GM18909 (cell line): ENCODE measurements around the gene SNN.

Source experiments
- ATAC-seq: cut with Tn5 transposase; IDR thresholded peaks from one replicate; pipeline ENCODE4 v1.9.1; 2021; ENCODE audit warnings: mild to moderate bottlenecking; ENCODE audit not compliant: unreplicated experiment, poor library complexity

Gene SNN

GRCh38 chr16:11634312-11634711, 33.9 kb upstream of the SNN start:
- ATAC-seq = no peak

DNA sequence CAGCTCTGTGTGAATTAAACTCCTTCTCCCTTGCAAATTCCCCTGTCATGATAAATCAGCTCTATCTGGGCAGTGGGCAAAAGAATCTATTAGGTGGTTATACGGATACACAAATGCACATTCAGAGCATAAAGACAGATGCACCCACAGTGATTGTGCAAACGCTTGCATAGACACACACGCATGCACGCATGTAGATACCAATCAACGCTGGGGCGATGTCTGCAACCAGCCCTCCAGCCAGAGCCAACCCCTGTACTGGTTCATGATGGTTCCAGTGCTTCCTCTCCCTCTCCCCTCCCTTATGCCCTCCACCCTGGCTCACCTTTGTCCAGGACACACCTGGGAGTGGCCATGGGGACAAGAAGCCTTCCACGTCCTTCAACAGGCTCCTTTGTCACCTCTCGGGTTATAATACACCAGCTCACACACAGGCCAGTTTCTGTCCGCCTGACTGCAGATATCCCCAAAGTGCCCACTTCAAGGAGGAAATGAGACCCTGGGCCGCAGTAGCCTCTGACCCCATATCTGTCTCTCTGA, 33.1 kb upstream of the SNN start:
- no peak for ATAC-seq

- ATAC-seq = no peak
Observed at GRCh38 chr16:11635679-11636171, 32.5 kb upstream of the SNN start.

DNA sequence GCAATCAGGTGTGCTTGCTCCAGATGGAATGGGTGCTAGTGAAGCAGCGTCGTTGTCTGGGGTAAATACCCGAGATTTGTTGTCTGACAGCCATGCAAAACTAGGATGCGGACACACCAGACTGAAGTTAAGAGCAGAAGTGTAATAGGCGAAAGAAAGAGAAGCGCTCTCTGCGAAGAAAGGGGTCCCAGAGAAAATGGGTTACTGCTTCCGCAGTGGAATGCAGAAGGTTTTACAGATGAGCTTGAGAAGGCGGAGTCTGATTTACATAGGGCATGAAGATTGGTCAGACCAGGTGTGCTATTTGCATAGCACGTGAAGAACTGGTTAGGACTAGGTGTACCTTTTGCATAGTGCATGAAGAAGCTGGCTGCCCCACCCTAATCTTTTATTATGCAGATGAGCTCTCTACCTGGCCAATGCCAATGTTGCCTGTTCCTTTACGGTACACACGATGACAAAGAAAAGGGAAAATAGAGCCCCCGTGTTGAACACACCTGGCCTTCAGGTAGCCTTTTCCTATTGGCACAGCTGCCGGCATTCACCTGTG, 32.0 kb upstream of the SNN start:
- ATAC-seq = no peak

DNA sequence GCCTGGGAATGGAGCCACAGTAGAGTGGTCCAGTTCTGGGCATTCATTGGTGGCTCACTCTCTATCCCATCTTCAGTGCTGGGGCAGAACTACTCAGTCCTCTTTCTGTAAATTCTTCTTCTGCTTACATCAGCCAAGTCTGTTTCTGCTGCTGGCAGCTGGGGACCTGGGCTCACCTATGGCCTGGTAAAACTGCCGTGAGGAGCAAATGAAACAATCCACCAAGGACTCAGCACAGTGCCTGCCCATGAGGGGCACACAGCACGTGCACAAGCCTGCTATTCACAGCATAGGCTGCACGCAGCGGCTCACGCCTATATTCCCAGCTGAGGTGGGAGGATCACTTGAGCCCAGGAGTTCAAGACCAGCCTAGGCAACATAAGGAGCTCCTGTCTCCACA, 30.9 kb upstream of the SNN start:
- no peak for ATAC-seq

- ATAC-seq = no peak
Observed at GRCh38 chr16:11638140-11638539, 30.1 kb upstream of the SNN start.

DNA sequence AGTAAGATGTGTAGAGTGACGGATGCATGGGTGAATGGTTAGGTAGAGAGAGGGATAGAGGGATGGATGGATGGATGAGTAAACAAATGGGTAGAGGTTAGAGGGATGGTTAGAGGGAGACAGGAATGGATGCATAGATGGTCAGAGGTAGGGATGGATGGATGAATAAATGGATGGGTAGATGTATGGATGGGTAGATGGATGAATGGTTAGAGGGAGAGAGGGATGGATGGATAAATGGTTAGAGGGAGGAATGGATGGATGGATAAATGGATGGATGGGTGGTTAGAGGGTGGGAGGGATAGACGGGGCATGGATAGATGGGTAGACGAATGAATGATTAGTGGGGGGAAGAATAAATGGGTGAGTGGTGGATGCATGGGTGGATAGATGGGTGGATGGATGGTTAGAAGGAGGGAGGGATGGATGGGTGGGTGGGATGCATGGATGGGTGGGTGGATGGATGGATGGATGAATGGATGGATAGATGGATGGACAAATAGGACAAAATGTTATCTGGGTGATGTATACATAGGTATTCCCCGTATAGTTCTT, 29.2 kb upstream of the SNN start:
- ATAC-seq = no peak

GRCh38 chr16:11639925-11640899, 28.0 kb upstream of the SNN start:
- no peak for ATAC-seq

DNA sequence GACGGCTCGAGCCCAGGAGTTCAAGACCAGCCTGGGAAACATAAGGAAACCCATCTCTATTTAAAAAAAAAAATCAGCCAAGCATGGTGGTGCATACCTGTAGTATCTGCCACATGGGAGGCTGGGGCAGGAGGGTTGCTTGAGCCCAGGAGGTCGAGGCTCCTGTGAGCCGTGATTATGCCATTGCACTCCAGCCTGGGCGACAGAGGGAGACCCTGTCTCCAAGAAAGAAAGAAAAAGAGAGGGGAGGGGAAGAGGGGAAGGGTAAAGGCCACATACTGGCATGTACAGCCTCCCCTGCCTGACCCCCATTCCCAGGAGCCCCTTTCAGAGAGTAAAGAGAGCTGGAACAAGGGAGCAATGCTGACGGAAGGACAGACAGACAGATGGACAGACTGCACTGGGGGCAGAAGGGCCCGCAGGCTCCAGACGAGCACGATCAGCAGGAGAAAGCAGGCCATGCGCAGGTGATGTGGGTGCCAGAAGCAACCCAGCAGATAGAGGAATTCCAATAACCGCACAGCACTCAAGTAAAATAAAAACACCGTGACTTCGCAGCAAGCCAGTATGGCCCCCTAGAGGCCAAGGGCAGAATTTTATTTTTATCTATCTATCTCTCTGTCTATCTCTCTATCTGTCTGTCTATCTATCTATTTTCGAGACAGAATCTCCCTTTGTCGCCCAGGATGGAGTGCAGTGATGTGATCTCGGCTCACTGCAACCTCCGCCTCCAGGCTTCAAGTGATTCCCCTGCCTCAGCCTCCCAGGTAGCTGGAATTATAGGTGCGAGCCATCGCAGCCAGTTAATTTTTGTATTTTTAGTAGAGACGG, 27.1 kb upstream of the SNN start:
- ATAC-seq = no peak

DNA sequence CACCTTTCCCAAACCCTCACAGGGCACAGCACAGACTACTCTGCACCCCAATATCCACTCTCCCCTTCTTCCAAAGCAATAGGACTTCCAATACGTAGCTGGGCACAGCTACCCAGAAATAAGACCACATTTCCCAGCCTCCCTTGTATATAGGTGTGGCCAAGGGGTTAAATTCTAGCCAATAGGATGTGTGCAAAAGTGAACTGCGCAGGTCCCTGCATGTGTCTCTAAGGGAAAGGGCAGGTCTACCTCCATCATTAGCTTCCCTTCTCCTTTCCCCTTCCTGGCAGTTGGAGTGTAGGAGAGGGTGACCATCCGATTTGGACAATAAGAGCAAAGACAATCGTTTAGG, 25.5 kb upstream of the SNN start:
- no peak for ATAC-seq

DNA sequence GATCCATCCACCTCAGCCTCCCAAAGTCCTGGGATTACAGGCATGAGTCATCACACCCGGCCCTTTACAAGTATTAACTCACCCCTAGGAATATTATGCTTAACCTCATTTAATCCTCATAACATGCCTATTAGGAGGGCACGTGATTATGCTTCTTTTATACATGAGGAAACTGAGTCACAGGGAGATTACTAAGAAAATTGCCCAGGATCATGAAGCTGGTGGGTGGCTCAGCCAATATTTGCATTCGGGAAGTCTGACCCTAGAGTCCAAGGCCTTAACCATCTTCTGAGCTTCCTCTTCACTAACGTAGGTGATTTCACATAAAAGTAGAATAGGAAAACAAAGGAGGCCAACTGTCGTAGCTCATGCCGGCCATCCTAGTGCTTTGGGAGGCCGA, 19.0 kb upstream of the SNN start:
- ATAC-seq = no peak

- ATAC-seq = no peak
Observed at GRCh38 chr16:11650641-11651591, 17.3 kb upstream of the SNN start.

GRCh38 chr16:11651796-11652195, 16.5 kb upstream of the SNN start:
- ATAC-seq = no peak

- no peak for ATAC-seq
Observed at GRCh38 chr16:11655655-11656054, 12.6 kb upstream of the SNN start.

DNA sequence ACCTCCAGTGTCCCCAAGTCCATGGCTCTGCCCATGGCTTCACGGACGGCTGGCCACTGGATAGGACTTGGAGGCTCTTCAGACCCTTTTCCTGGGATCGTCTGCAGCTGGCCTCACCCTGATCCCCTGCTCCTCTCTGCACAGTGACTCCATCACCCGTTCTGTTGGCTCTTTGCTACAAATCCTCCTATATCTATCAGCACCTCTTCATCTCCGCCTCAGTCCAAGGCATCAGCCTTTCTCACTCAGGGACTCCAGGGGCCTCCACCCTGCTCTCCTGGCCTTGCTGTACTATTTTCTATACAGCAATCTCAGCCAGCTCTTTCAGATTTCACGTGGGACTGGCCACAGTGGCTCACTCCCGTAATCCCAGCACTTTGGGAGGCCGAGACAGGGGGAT, 10.7 kb upstream of the SNN start:
- ATAC-seq = no peak

GRCh38 chr16:11658896-11659708, 9.2 kb upstream of the SNN start:
- ATAC-seq = no peak

- no peak for ATAC-seq
Observed at GRCh38 chr16:11660565-11660964, 7.7 kb upstream of the SNN start.

DNA sequence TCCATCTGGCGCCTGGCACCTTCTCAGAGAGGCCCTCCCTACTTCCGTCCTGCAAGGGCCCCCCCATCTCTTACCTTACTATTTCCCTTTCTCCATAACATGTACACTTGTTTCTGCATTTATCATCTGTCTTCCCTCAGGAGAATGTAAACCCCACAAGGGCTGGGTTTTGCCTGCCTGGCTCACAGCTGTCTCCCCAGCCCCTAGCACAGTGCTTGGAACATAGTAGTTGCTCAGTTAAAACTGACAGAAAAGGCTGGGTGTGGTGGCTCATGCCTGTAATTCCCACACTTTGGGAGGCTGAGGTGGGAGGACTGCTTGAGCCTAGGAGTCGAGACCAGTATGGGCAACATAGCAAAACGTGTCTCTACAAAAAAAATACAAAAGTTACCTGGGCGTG, 5.7 kb upstream of the SNN start:
- ATAC-seq = no peak
